ENCODE results near the gene MSH2. TPM values are rescaled to one million over a fixed set of nuclear protein-coding genes. Genes with fewer than 3 reads are reported as not detected.

MSH2 gene
- total and polyA plus RNA-seq, 2 donors (not counting 3 experiments of a cell fraction or from before 2014, with no cell fraction given): 9.7 to 30.5 TPM

DNA sequence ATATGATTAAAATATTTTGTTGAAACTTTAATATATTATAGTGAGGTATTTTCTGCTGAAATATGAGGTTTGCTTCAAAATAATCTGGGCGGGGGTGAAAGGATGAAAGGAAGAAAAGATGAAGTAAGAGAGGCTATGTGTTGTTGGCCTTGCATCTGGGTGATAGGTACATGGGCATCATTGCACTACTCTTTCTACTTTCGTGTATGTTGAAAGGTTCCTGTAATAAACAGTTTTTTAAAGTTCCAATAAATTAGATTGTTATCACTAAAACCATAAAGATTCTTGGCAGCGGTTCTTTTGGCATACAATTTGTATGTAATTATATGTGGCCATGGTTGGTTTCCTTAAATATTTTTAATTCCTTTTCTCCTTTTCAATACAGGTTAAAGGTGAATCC lies 23.6 kb upstream of the MSH2 start:
- Histone ChIP-seq H3K27ac (ENCODE audit: insufficient read depth, low read depth, low read length) (no peak overlapping the region), H3K9me1 (replicated peaks; ENCODE audit: control insufficient read depth, extremely low read depth, insufficient read depth, low read length) (no peaks in the 10 kb centered on the region), H3K4me1 (ENCODE audit: control insufficient read depth, extremely low read depth, insufficient read depth, low read length) (no peaks in the 10 kb centered on the region), H2AFZ (ENCODE audit: low read depth, low read length) (no peak overlapping the region), H3K9ac (replicated peaks; ENCODE audit: extremely low read depth, insufficient read depth, low read length) (no peak overlapping the region), H4K20me1 (replicated peaks; ENCODE audit: control insufficient read depth, extremely low read depth, insufficient read depth, low read length) (no peaks in the 10 kb centered on the region), H3K4me2 (ENCODE audit: insufficient read depth, low read length) (no peak overlapping the region), H3K4me3 (replicated peaks in 1 of 3; ENCODE audit: insufficient read depth in 1 of 3, low read depth in 1 of 3, low read length in 3 of 3) (no peak overlapping the region), H3K27me3 (ENCODE audit: control insufficient read depth in 2 of 2, insufficient read depth in 2 of 2, low read length in 2 of 2) (no peaks in the 10 kb centered on the region), H3K79me2 (ENCODE audit: control insufficient read depth, insufficient read depth, low read length) (no peaks in the 10 kb centered on the region), H3K36me3 (ENCODE audit: control insufficient read depth in 2 of 2, extremely low read depth in 1 of 2, insufficient read depth in 2 of 2, low read length in 2 of 2) (no peaks in the 10 kb centered on the region), H3K9me3 (replicated peaks; ENCODE audit: control insufficient read depth, insufficient read depth, low read length) (no peaks in the 10 kb centered on the region)
- intact Hi-C loops (cut with micrococcal nuclease) (no loop called here), dilution Hi-C loops (cut with MboI; ENCODE audit: extremely low pct_ligation_motif_present, low sequenced_read_pairs) (no loop called here)
- POLR2A ChIA-PET: no interaction called here
- TF ChIP-seq POLR2A (IDR thresholded peaks at IDR 0.05; ENCODE audit: low read depth, low read length) (no peak), FOS (IDR thresholded peaks at IDR 0.05; ENCODE audit: borderline replicate concordance, insufficient read depth, low read length) (no peak), MYC (IDR thresholded peaks at IDR 0.05; ENCODE audit: low read depth, low read length) (no peak), MAX (IDR thresholded peaks at IDR 0.05; ENCODE audit: insufficient read depth, insufficient read length) (no peak), GATA2 (IDR thresholded peaks at IDR 0.05; ENCODE audit: insufficient read depth, insufficient read length, low read depth, low read length) (no peak)
- TF ChIP-seq, protein P1, sequence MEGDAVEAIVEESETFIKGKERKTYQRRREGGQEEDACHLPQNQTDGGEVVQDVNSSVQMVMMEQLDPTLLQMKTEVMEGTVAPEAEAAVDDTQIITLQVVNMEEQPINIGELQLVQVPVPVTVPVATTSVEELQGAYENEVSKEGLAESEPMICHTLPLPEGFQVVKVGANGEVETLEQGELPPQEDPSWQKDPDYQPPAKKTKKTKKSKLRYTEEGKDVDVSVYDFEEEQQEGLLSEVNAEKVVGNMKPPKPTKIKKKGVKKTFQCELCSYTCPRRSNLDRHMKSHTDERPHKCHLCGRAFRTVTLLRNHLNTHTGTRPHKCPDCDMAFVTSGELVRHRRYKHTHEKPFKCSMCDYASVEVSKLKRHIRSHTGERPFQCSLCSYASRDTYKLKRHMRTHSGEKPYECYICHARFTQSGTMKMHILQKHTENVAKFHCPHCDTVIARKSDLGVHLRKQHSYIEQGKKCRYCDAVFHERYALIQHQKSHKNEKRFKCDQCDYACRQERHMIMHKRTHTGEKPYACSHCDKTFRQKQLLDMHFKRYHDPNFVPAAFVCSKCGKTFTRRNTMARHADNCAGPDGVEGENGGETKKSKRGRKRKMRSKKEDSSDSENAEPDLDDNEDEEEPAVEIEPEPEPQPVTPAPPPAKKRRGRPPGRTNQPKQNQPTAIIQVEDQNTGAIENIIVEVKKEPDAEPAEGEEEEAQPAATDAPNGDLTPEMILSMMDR (IDR thresholded peaks at IDR 0.05; ENCODE audit: extremely low read depth in 1 of 2, insufficient read depth in 1 of 2, low read depth in 1 of 2, low read length in 2 of 2): no peak
- no peak for FAIRE-seq
- no peak for DNase-seq (ENCODE audit: low read depth, low spot score)
- CTCF ChIA-PET: no interaction called here
- BruUV-seq (replicated peaks): no TSS peak

DNA sequence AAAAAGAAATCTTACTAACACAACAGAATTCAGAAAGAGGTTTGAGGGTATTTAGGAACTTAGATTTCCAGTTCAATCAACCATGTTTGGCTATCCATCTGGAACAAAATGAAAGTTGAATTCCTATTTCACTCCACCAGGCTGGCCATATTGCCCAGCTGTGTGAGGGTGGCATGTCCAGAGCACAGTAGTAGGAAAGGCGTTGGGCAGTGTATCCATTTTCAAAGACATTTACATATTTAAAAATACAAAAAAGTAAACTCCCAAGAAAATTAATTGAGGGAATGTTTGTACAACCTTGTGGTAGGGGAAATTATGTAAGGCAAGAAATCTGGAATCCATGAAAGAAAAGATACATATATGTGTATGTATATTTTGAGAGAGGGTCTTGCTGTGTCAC lies 21.5 kb upstream of the MSH2 start:
- no peaks in the 10 kb centered on the region for H3K27me3 ChIP-seq (ENCODE audit: control insufficient read depth in 2 of 2, insufficient read depth in 2 of 2, low read length in 2 of 2)
- TF ChIP-seq, protein P1 (IDR thresholded peaks at IDR 0.05; ENCODE audit: extremely low read depth in 1 of 2, insufficient read depth in 1 of 2, low read depth in 1 of 2, low read length in 2 of 2): no peak
- ChIA-PET POLR2A (no interaction called here), CTCF (interaction anchor here (1.8 kb wide), 1 partner anchor 47 kb away, joined by 4 read pairs; no protein-coding TSS in a partner anchor)
- DNase-seq (ENCODE audit: low read depth, low spot score) (no peak), FAIRE-seq (no peak)
- H4K20me1 ChIP-seq (replicated peaks; ENCODE audit: control insufficient read depth, extremely low read depth, insufficient read depth, low read length): no peaks in the 10 kb centered on the region
- dilution Hi-C loops (cut with MboI; ENCODE audit: extremely low pct_ligation_motif_present, low sequenced_read_pairs): no loop called here
- no peak overlapping the region for H3K27ac ChIP-seq (ENCODE audit: insufficient read depth, low read depth, low read length)
- no peaks in the 10 kb centered on the region for H3K4me1 ChIP-seq (ENCODE audit: control insufficient read depth, extremely low read depth, insufficient read depth, low read length)
- no peaks in the 10 kb centered on the region for H3K9me1 ChIP-seq (replicated peaks; ENCODE audit: control insufficient read depth, extremely low read depth, insufficient read depth, low read length)
- H3K36me3 ChIP-seq (ENCODE audit: control insufficient read depth in 2 of 2, extremely low read depth in 1 of 2, insufficient read depth in 2 of 2, low read length in 2 of 2): no peaks in the 10 kb centered on the region
- no peaks in the 10 kb centered on the region for H3K9me3 ChIP-seq (replicated peaks; ENCODE audit: control insufficient read depth, insufficient read depth, low read length)
- no TSS peak for BruUV-seq (replicated peaks)
- intact Hi-C loops (cut with micrococcal nuclease): no loop called here
- no peaks in the 10 kb centered on the region for H3K79me2 ChIP-seq (ENCODE audit: control insufficient read depth, insufficient read depth, low read length)
- H3K4me2 ChIP-seq (ENCODE audit: insufficient read depth, low read length): no peak overlapping the region
- H2AFZ ChIP-seq (ENCODE audit: low read depth, low read length): no peak overlapping the region
- no peak overlapping the region for H3K4me3 ChIP-seq (replicated peaks in 1 of 3; ENCODE audit: insufficient read depth in 1 of 3, low read depth in 1 of 3, low read length in 3 of 3)
- no peak overlapping the region for H3K9ac ChIP-seq (replicated peaks; ENCODE audit: extremely low read depth, insufficient read depth, low read length)
